HG03432 (cell line): ENCODE data around the gene CDR2.
"Not testable (repeated sequence)": the region's sequence is repeated elsewhere in the genome, so short reads cannot be mapped to it uniquely, and the experiment has no call there.

Experiments
- ATAC-seq: cut with Tn5 transposase; IDR thresholded peaks from one replicate; pipeline ENCODE4 v1.9.1; 2021; ENCODE audit warnings: mild to moderate bottlenecking, moderate library complexity; ENCODE audit not compliant: unreplicated experiment

Gene CDR2

DNA sequence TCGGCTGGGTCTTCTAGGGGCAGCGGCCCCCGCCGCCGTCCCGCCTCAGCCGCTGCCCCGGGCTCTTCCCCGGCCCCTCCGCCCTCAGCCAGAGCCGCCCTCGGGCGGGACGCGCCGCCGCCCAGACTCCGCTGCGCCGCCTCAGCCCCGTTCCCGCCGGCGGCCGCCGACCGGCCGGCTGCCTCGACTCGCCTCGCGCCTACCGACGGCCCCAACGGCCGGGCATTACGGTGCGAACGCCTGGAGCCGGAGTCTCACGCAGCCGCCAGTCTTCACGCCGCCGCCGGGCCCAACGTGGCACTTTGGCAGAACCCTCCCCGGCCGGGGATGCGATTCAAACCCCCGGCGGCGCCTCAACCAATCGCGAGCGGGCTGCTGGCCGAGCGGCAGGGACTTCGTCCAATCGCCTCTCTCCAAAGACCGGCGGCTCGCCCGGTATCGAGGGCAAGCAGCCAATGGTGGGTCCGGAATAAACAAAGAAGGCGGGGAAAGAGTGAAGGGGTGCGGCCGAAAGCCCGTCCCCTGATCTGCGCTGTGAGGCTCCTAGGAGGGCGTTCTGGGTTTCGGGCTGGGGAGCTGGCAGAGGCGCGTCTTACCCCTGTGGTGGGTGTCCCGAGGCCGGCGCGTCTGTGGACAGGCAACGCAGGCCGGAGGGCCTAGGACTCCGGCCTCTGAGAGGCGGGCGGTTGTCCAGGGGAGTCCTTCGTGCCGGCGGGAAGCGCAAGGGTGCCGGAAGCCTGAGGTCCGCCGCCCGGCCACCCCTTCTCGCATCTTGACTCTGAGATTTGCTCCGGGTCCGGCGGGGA is at the start of gene CDR2:
TSS of gene CDR2 (minus strand) at position 309 of the 806 bp plus-strand sequence. CDS start 310 bp downstream, outside the sequence.
- ATAC-seq: peak; percentile 91

- no peak for ATAC-seq
Measured at GRCh38 chr16:22423716-22424115, 49.3 kb upstream of the CDR2 start.

- no peak for ATAC-seq
Measured at GRCh38 chr16:22421136-22421535, 46.7 kb upstream of the CDR2 start.

- ATAC-seq: no peak
Measured at GRCh38 chr16:22420606-22421135, 46.3 kb upstream of the CDR2 start.

DNA sequence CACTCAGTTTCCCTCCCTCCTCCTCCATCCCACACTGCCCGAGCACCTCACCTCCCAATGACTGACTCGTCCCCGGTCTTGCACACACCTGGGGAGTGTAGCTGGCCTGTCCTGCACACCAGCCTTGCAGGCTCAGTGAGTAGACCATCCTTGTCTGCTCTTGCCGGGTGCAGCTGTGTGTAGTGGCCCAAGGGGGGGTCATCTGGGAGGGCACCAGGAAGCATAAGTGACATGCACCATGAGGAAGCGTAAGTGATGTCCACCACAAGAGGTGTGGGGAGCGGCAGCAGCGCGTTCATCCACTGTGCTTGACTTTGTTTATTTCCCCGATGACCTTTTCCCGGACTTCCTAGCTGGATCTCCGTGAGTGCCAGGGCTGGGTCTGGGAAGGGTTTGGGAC is 45.5 kb upstream of the CDR2 start:
- no peak for ATAC-seq

- ATAC-seq: no peak
Measured at GRCh38 chr16:22418826-22419225, 44.4 kb upstream of the CDR2 start.

DNA sequence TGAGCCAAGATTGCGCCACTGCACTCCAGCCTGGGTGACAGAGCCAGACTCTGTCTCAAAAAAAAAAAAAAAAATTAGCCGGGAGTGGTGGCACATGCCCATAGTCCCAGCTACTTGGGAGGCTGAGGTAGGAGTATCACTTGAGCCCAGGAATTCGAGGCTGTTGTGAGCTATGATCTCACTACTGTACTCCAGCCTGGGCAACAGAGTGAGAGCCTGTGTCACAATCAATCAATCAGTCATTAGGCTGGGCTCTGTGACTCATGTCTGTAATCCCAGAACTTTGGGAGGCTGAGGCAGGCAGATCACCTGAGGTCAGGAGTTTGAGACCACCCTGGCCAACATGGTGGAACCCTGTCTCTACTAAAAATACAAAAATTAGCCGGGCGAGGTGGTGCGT is 43.4 kb upstream of the CDR2 start:
- not testable (repeated sequence) for ATAC-seq

DNA sequence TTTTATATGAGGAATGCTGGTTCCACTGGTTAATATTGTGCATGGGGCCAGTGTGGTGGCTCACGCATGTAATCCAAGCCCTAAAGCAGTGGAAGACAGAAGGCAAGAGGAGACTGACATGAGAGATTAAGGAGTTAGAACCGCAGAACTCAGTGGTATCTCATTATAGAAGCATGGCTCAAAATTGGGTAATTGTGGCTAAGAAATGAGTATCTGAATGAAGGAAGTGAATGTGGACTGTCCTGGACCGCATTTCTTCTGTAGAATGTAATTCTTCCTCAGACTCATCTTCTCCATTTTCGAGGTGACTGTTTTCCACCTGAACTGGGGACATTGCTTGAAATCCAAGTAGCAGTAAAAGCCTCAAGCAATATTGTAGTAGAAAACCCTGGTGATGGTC is 42.6 kb upstream of the CDR2 start:
- ATAC-seq: no peak

DNA sequence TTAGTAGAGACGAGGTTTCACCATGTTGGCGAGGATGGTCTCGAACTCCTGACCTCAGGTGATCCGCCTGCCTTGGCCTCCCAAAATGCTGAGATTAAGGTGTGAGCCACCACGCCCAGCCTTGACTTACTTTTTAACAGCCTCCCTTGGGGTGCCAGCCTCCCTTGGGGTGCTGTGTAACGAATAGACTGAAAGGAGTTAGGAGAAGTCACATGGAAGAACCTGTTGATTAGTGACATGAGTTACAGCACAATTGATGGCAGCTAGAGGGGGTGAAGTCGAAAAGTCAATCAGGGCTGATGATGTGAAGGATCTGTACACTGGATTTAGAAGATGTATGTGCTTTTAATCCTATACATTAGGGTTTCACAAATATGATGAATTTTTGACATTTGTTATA is 39.4 kb upstream of the CDR2 start:
- ATAC-seq: no peak

DNA sequence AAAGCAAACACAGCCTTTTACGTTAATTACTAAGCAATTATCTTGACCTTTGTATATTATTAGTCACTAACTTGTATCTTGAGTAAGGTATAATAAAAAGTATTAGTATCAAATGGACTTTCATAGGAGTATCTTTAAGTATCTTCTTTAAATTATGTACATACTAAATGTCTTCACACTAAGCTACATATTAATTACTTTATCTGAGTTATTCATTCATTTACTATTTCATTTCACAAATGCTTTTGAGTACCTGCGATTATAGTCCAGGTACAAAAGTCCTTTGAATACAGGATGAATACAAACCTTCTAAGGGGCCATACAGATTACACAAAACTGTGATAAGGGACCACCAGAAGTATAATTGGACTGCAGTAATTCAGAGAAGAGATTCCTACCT is 33.1 kb upstream of the CDR2 start:
- ATAC-seq: no peak

DNA sequence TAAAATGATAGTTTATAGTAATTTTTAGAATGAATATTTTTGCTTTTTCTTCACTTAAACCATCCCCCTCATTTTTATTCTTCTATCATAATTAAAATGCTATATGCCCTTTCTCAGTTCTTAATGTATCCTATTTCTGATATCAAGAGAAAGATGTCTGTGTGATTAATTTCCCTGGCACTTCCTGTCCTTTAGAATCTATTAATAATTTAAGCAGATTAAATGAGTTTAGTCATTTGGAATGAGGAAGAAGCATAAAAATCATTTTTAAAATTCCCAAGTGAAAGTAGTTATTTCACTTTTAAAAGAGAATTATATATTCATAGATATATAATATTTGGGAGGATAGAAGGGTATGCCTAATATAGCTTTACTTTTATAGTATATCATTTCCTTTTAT is 27.8 kb upstream of the CDR2 start:
- ATAC-seq: no peak

GRCh38 chr16:22400900-22401299 is 26.5 kb upstream of the CDR2 start:
- no peak for ATAC-seq

DNA sequence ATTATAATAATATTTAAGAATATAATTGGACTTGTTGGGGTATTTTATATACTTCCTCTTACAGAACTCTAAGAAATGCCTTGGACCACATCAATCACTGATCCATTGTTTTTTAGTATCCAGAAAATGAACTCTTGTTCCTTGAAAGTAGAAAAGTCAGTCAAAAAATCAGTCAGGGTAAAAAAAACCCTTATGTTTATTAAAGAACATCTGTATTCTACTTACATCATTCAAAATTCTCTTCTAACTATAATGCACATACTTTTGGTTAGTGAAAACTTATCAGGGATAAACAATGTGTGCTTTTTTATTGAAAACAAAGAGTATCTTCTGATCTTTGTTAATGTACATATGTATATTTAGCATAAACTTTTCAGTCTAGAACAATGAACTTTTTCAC is 23.5 kb upstream of the CDR2 start:
- ATAC-seq: no peak

DNA sequence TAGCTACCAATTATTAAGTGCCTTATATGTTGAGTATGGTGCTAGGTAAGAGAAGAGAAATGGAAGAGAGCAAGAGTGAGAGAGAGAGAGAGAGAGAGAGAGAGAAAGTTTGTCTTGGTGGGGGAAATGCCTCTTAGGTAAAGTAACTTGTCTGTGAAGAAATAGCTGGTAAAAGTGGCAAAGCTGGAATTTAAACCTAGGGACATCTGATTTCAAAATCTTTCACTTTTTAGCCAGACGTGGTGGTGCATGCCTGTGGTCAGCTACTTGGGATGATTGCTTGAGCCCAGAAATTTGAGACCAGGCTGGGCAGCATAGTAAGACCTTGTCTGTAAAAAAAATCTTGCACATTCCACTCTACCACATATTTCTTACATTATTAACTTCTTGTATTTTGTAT is 23.0 kb upstream of the CDR2 start:
- ATAC-seq: no peak

DNA sequence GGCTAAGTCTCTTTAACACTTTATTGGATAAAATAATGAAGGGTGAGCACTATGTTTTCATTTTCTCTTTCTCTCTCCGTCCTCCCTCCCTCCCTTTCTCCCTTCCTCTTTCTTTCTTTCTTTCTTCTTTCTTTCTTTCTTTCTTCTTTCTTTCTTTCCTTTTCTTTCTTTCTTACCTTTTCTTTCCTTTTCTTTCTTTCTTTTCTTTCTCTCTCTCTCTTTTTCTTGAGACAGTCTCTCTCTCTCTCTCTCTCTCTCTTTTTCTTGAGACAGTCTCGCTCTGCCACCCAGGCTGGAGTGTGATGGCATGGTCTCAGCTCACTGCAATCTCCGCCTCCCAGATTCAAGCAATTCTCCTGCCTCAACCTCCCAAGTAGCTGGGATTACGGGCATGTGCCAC is 21.5 kb upstream of the CDR2 start:
- ATAC-seq: no peak

- no peak for ATAC-seq
Measured at GRCh38 chr16:22394121-22394520, 19.7 kb upstream of the CDR2 start.

GRCh38 chr16:22388101-22388644 is 13.8 kb upstream of the CDR2 start:
- no peak for ATAC-seq

DNA sequence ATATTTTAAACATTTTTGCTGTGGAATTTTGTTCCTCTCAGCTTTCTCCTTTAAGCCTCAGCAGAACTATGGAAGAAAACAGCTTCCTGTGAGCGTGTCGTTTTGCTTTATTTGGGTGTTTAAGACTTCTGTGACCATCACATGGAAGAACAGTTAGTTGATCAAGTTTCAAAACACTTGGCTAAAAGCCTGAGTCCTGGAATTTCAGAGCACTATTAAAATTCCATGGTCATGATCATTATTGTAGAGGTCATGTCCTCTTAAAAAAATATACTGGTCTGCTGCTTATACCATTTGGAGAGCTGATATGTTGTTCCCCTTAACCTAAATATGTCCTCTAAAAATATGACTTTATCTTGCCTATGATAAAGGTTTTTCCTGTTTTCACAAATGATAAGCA is 12.6 kb upstream of the CDR2 start:
- ATAC-seq: no peak

GRCh38 chr16:22385196-22385595 is 10.8 kb upstream of the CDR2 start:
- ATAC-seq: no peak

- no peak for ATAC-seq
Measured at GRCh38 chr16:22383827-22384226, 9.4 kb upstream of the CDR2 start.

GRCh38 chr16:22381392-22381791 is 7.0 kb upstream of the CDR2 start:
- no peak for ATAC-seq

GRCh38 chr16:22380529-22380928 is 6.1 kb upstream of the CDR2 start:
- ATAC-seq: no peak

GRCh38 chr16:22379656-22380055 is 5.2 kb upstream of the CDR2 start:
- no peak for ATAC-seq
